ENCODE measurements around the gene PLA2G4A. TPM values are rescaled to one million over a fixed set of nuclear protein-coding genes. Genes with fewer than 3 reads are reported as not detected.
A peak's percentile ranks its signal among the peaks of the same experiment; 100 is the strongest.

The PLA2G4A gene
- polyA plus RNA-seq, 1 donor from 2014 or later: 0.09 TPM

DNA sequence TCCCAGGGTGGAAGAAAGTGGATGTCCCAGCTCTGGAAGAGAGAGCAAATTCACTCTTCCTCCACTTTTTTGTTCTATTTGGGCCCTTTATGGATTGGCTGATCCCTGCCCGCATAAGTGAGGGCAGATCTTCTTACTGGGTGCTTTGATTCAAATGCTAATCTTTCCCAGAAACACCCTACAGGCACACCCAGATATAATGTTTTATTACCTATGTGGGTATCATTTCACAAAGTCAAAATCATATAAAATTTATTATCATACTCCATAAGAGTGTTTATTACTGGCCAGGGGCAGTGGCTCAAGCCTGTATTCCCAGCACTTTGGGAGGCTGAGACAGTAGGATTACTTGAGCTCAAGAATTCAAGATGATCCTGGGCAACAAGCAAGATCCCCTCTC, 16.9 kb upstream of the PLA2G4A start:
- no peaks in the 10 kb centered on the region for H3K36me3 Mint-ChIP-seq
- H3K27ac Mint-ChIP-seq: no peak overlapping the region
- H3K4me1 Mint-ChIP-seq: no peaks in the 10 kb centered on the region
- no peak overlapping the region for H3K4me3 Mint-ChIP-seq
- H3K27me3 Mint-ChIP-seq: no peaks in the 10 kb centered on the region
- H3K9me3 Mint-ChIP-seq: peaks cover 0 to 3% (median 0%) of the 10 kb centered on the region in 3 donors

GRCh38 chr1:186812570-186812969, 16.2 kb upstream of the PLA2G4A start:
- Mint-ChIP-seq H3K36me3 (no peaks in the 10 kb centered on the region), H3K27ac (no peak overlapping the region), H3K4me1 (no peaks in the 10 kb centered on the region), H3K4me3 (no peak overlapping the region), H3K27me3 (no peaks in the 10 kb centered on the region), H3K9me3 (peaks cover 0 to 3% (median 0%) of the 10 kb centered on the region in 3 donors)

DNA sequence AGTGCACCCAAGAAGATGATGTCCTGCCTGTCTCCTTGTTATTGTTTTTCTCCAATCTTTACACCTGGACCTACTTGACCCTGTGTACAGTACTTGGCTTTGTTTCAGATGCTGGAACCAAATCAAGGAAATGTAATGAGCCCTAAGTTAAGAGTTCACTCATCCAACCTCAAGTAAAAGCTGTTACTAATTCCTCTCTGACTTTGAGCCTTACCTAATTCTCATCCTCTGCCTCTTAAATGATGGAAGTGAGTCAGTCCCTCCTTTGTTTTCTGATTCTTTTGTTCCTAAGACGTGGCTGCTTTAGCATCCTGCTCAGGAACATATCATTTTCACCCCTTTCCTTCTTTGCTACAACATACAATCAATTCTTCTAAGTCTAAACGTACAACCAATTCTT, 15.3 kb upstream of the PLA2G4A start:
- peaks cover 0 to 3% (median 0%) of the 10 kb centered on the region in 3 donors for H3K9me3 Mint-ChIP-seq
- no peaks in the 10 kb centered on the region for H3K4me1 Mint-ChIP-seq
- H3K36me3 Mint-ChIP-seq: no peaks in the 10 kb centered on the region

GRCh38 chr1:186819126-186819525, 9.6 kb upstream of the PLA2G4A start:
- H3K4me1 Mint-ChIP-seq: no peaks in the 10 kb centered on the region

More for the DNA sequence above, 15.3 kb upstream of the PLA2G4A start:
- Mint-ChIP-seq H3K4me3 (no peak overlapping the region), H3K27ac (no peak overlapping the region), H3K27me3 (no peaks in the 10 kb centered on the region)

DNA sequence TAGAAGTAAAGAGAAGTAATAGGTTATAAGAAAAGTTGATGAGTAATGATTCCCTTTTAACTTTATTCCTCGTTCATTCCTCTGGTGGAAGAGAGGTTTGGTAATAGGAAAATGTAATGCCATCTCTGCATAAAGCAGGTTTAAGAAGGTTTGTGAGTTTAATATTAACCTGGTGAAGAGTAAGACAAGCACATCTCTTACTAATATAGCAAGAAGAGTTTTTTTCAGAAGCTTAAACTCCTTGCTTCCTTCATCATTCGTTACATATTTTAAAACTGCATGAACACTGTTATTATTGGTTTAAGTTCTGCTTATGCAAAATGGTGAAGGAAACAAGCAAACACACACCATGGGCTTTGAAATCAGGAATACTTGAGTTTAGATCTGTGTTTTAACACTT, 9.2 kb upstream of the PLA2G4A start:
- no peaks in the 10 kb centered on the region for H3K36me3 Mint-ChIP-seq
- H3K9me3 Mint-ChIP-seq: peaks cover 0 to 2% (median 2%) of the 10 kb centered on the region in 3 donors
- H3K4me1 Mint-ChIP-seq: no peaks in the 10 kb centered on the region
- H3K27me3 Mint-ChIP-seq: no peaks in the 10 kb centered on the region
- H3K27ac Mint-ChIP-seq: no peak overlapping the region
- H3K4me3 Mint-ChIP-seq: no peak overlapping the region

More at GRCh38 chr1:186819126-186819525, 9.6 kb upstream of the PLA2G4A start:
- Mint-ChIP-seq H3K27me3 (no peaks in the 10 kb centered on the region), H3K36me3 (no peaks in the 10 kb centered on the region), H3K4me3 (no peak overlapping the region), H3K27ac (no peak overlapping the region), H3K9me3 (peaks cover 0 to 2% (median 2%) of the 10 kb centered on the region in 3 donors)

DNA sequence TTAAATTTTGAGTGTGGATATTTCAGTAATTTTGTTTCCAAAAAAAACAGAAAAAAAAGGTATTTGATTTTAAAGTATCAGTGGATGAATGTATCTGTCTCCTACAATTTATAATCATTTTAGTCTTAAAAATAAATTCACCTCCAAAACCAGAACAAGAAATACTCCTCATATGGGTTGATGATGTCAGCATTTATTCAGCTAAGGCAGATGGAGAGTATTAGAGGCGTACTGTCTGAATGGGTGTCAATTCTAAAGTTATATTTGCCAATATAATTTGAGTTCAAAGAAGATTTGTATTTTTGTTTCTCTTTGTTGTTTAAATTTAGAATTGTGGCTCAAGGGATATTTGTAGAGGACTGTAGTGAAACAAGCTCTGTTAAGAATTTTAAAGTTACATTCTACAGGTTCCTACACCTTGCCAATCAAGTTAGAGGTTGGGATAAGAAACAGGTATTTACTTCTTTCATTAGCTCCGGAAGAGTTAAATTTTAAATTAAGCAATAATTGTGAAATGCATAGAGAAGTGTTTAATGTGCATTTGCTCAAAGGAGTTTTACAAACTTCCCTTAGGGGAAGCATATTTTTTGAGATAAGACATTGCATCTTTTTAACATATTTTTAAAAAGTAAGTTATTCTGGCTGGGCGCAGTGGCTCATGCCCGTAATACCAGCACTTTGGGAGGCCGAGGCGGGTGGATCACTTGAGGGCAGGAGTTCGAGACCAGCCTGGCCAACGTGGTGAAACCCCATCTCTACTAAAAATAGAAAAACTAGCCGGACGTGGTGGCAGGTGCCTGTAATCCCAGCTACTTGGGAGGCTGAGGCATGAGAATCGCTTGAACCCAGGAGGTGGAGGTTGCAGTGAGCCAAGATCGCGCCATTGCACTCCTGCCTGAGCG, 1.2 kb downstream of the PLA2G4A start:
- peaks cover 0 to 2% (median 0%) of the 10 kb centered on the region in 3 donors for H3K9me3 Mint-ChIP-seq
- peak overlapping the region in 3 of 4 donors; percentile 62 to 88 (median 71) for H3K4me3 Mint-ChIP-seq
- H3K27me3 Mint-ChIP-seq: peaks cover 6% of the 10 kb centered on the region
- H3K36me3 Mint-ChIP-seq: no peaks in the 10 kb centered on the region
- H3K4me1 Mint-ChIP-seq: peaks cover 0 to 5% (median 3%) of the 10 kb centered on the region in 3 donors
- H3K27ac Mint-ChIP-seq: no peak overlapping the region

GRCh38 chr1:186831168-186831567, 2.4 kb downstream of the PLA2G4A start:
- peaks cover 0 to 5% (median 3%) of the 10 kb centered on the region in 3 donors for H3K4me1 Mint-ChIP-seq
- H3K4me3 Mint-ChIP-seq: no peak overlapping the region
- H3K27ac Mint-ChIP-seq: no peak overlapping the region
- peaks cover 6% of the 10 kb centered on the region for H3K27me3 Mint-ChIP-seq
- no peaks in the 10 kb centered on the region for H3K9me3 Mint-ChIP-seq
- H3K36me3 Mint-ChIP-seq: no peaks in the 10 kb centered on the region

GRCh38 chr1:186834399-186834958, 5.7 kb downstream of the PLA2G4A start:
- H3K9me3 Mint-ChIP-seq: peaks cover 0 to 6% (median 2%) of the 10 kb centered on the region in 3 donors
- no peak overlapping the region for H3K27ac Mint-ChIP-seq
- no peaks in the 10 kb centered on the region for H3K36me3 Mint-ChIP-seq
- peaks cover 5% of the 10 kb centered on the region for H3K27me3 Mint-ChIP-seq
- H3K4me1 Mint-ChIP-seq: peaks cover 0 to 1% (median 0%) of the 10 kb centered on the region in 3 donors
- H3K4me3 Mint-ChIP-seq: no peak overlapping the region

- H3K27me3 Mint-ChIP-seq: peaks cover 5% of the 10 kb centered on the region
- peaks cover 0 to 6% (median 2%) of the 10 kb centered on the region in 3 donors for H3K9me3 Mint-ChIP-seq
- no peak overlapping the region for H3K4me3 Mint-ChIP-seq
- H3K27ac Mint-ChIP-seq: no peak overlapping the region
- H3K36me3 Mint-ChIP-seq: no peaks in the 10 kb centered on the region
- H3K4me1 Mint-ChIP-seq: no peaks in the 10 kb centered on the region
Observed at GRCh38 chr1:186835448-186835847, 6.7 kb downstream of the PLA2G4A start.

DNA sequence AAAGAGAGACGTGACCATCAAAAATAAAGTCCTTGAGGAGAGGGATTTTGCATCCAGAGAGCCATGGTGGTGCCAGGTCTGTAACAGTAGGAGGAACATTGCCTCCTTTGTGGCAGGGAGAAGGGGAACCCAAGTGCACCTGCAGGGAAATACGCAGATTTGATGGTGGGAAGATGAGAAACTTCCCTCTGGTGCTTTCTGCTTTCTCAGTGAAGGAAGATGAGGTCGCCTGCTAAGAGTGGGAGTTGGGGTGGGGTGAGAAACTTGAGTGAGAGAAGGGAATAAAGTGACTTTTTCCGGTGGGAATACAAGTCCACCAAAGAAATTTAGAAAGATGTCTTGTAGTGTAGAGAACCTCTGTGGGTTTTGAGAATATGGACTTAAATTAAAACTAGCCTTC, 9.1 kb downstream of the PLA2G4A start:
- Mint-ChIP-seq H3K9me3 (peaks cover 0 to 6% (median 2%) of the 10 kb centered on the region in 3 donors), H3K4me1 (no peaks in the 10 kb centered on the region), H3K4me3 (no peak overlapping the region), H3K27ac (no peak overlapping the region), H3K27me3 (peaks cover 2% of the 10 kb centered on the region), H3K36me3 (no peaks in the 10 kb centered on the region)

DNA sequence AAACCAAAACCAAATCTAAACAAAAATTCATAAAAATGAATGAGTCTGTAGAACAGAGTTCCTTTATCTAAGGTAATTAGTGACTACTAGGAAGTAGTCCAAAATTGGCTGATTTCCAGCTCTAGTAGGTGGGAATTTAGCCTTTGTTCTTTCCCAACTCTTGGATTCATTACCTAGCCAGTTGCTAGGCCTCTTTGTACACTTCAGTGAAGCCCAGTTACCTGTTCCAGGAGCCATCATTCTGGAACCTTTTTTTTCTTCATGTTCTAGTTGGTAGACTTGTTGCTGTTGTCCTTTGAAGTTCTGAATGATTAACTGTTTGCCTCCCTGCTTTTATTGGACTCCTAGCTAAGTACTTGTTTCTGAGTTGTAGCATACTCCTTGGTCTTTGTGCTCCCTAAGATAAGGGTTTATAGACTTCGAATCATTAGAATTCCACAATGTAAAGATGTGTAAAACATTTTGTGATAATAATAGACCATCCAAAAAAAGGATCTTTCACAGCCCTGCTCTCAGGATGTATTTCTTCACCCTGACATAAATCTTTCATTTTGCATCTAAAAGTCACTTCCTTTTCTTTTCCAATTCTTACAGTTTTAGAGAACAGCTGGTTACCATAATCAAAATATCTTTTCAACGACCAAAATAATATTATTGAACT, 9.8 kb downstream of the PLA2G4A start:
- Mint-ChIP-seq H3K4me1 (no peaks in the 10 kb centered on the region), H3K27me3 (peaks cover 2% of the 10 kb centered on the region), H3K27ac (no peak overlapping the region), H3K36me3 (no peaks in the 10 kb centered on the region), H3K9me3 (peaks cover 0 to 6% (median 2%) of the 10 kb centered on the region in 3 donors), H3K4me3 (no peak overlapping the region)

DNA sequence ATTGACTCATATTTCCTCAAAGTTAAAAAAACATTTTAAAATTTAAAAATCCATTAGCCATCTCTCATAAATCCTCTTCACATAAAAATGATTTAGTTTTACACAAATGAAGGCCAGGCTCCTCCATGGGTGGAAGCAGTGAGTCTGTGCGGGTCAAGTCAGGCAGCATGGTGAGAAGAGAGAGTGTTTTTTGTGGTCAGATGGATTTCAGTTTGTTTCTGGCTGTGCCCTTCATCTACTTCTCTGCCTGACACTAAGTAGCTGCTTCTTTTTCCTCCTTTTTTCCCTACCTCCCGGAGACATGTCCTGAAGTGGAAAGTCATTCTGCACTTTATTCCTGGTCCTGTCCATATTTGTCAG, 10.3 kb downstream of the PLA2G4A start:
- Mint-ChIP-seq H3K4me1 (no peaks in the 10 kb centered on the region), H3K27me3 (peaks cover 2% of the 10 kb centered on the region), H3K4me3 (no peak overlapping the region), H3K36me3 (no peaks in the 10 kb centered on the region), H3K27ac (no peak overlapping the region), H3K9me3 (peaks cover 0 to 6% (median 2%) of the 10 kb centered on the region in 3 donors)

DNA sequence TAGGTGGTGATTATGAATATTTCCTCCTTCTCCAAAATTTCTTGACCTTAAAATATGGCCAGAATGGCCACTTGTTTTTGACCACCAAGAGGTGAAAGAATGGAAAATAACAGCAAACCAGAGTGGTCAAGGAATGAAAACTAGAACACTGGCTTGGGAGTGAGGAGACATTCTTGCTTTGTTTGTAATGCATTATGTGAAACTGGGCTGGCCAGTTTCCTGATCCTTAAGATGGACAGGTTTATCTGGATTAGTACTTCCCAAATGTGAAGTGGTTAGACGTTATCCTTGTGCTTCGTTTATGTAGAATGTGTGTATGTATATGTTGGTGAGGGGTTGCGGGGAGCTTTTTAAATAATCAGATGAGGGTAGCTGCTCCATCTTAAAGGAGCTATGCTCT, 12.8 kb downstream of the PLA2G4A start:
- H3K36me3 Mint-ChIP-seq: no peaks in the 10 kb centered on the region

DNA sequence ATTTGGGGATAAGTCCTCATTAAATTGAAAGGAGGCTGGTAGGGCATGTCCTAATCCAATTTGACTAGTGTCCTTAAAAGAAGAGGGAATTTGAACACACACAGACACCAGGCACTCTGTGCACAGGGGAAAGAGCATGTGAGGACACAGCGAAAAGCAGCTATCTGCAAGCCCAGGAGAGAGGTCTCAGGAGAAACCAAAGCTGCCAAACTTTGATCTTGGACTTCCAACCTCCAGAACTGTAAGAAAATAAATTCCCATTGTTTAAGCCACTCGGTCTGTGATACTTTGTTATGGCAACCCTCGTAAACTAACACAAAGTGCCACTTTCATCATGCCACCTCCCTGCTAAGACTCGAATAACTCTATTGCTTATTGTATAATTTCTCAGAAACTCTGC, 13.8 kb downstream of the PLA2G4A start:
- H3K27me3 Mint-ChIP-seq: no peaks in the 10 kb centered on the region
- no peaks in the 10 kb centered on the region for H3K4me1 Mint-ChIP-seq
- no peak overlapping the region for H3K27ac Mint-ChIP-seq
- no peaks in the 10 kb centered on the region for H3K36me3 Mint-ChIP-seq
- H3K9me3 Mint-ChIP-seq: peaks cover 0 to 4% (median 0%) of the 10 kb centered on the region in 3 donors
- H3K4me3 Mint-ChIP-seq: no peak overlapping the region

More for the DNA sequence above, 12.8 kb downstream of the PLA2G4A start:
- Mint-ChIP-seq H3K4me3 (no peak overlapping the region), H3K9me3 (peaks cover 0 to 6% (median 2%) of the 10 kb centered on the region in 3 donors), H3K27ac (no peak overlapping the region), H3K4me1 (no peaks in the 10 kb centered on the region), H3K27me3 (peaks cover 2% of the 10 kb centered on the region)

GRCh38 chr1:186843226-186843625, 14.5 kb downstream of the PLA2G4A start:
- H3K27ac Mint-ChIP-seq: no peak overlapping the region
- no peaks in the 10 kb centered on the region for H3K9me3 Mint-ChIP-seq
- H3K4me1 Mint-ChIP-seq: no peaks in the 10 kb centered on the region
- H3K36me3 Mint-ChIP-seq: no peaks in the 10 kb centered on the region
- no peak overlapping the region for H3K4me3 Mint-ChIP-seq
- H3K27me3 Mint-ChIP-seq: no peaks in the 10 kb centered on the region
